K562 (cell line): ENCODE measurements around the gene NR3C1. TPM values are rescaled to one million over a fixed set of nuclear protein-coding genes. Genes with fewer than 3 reads are reported as not detected.

Experiments
- CTBP1 ChIP-seq: fragments of 450-650 bp; IDR thresholded peaks from 2 replicates; pipeline ENCODE4 v1.6.1; 2016; ENCODE audit warnings: borderline replicate concordance
- ETS2 ChIP-seq: IDR thresholded peaks from 2 replicates; pipeline ENCODE4 v1.6.1; 2016; ENCODE audit warnings: borderline replicate concordance, missing genetic modification characterization, mild to moderate bottlenecking, moderate library complexity, missing compliant biosample characterization; ENCODE audit not compliant: poor library complexity, severe bottlenecking
- EZH2 ChIP-seq: IDR thresholded peaks from 2 replicates; pipeline ENCODE4 v1.6.1; 2012; ENCODE audit warnings: low read depth, mild to moderate bottlenecking, inconsistent platforms, low read length, borderline replicate concordance
- HCFC1 ChIP-seq: IDR thresholded peaks from 2 replicates; pipeline ENCODE4 v1.6.1; 2012; ENCODE audit warnings: low read depth, low read length, improper control_type of control experiment
- HMG20A ChIP-seq: fragments of 450-650 bp; formaldehyde crosslinking; conservative IDR thresholded peaks from 2 replicates; pipeline ENCODE4 v1.4.0; 2020; ENCODE audit warnings: mild to moderate bottlenecking, mixed read lengths
- HMG20B ChIP-seq: fragments of 250-450 bp; sonication (Bioruptor Pico); IDR thresholded peaks from 2 replicates; pipeline ENCODE4 v1.5.0; 2021; ENCODE audit warnings: mild to moderate bottlenecking
- HMGN3 ChIP-seq: IDR thresholded peaks from 2 replicates; pipeline ENCODE4 v1.6.1; 2011; ENCODE audit warnings: borderline replicate concordance, low read depth, mild to moderate bottlenecking, mixed read lengths, low read length; ENCODE audit not compliant: insufficient read length; ENCODE audit errors: extremely low read depth
- ILK ChIP-seq: fragments of 450-650 bp; IDR thresholded peaks from 2 replicates; pipeline ENCODE4 v1.6.1; 2016; ENCODE audit warnings: missing genetic modification characterization, low read depth, mild to moderate bottlenecking, missing compliant biosample characterization, moderate library complexity, borderline replicate concordance
- JUND ChIP-seq, 2 experiments: IDR thresholded peaks; 2 replicates in 1 of 2; 3 replicates in 1 of 2; pipeline ENCODE4 v1.6.1; 2011; ENCODE audit warnings: borderline replicate concordance in 2 of 2, low read depth in 2 of 2, low read length in 2 of 2, improper control_type of control experiment in 1 of 2, missing biosample characterization in 1 of 2, missing genetic modification characterization in 1 of 2, missing genetic modification reagents in 1 of 2
- MAFG ChIP-seq: fragments of 450-650 bp; conservative IDR thresholded peaks from 2 replicates; pipeline ENCODE4 v1.6.1; 2016; ENCODE audit warnings: missing genetic modification characterization, missing compliant biosample characterization
- RBBP5 ChIP-seq: fragments of 200-600 bp; sonication (generic); IDR thresholded peaks from 2 replicates; pipeline ENCODE4 v1.6.1; 2012; ENCODE audit warnings: borderline replicate concordance, mild to moderate bottlenecking, low read length, control low read depth, inconsistent platforms; ENCODE audit not compliant: insufficient read depth, poor library complexity, severe bottlenecking
- ZNF274 ChIP-seq: IDR thresholded peaks from 2 replicates; pipeline ENCODE4 v1.6.1; 2011; ENCODE audit warnings: low read depth, mild to moderate bottlenecking, low read length, moderate library complexity, borderline replicate concordance
- ZNF695 ChIP-seq: fragments of 450-650 bp; formaldehyde crosslinking; IDR thresholded peaks from 2 replicates; pipeline ENCODE4 v1.4.0; 2020; ENCODE audit warnings: mild to moderate bottlenecking, moderate library complexity
- polyA plus RNA-seq, 8 experiments: library from polyadenylated mRNA; depleted of rRNA in 4 of 8; stranded (reverse) in 5 of 8; unstranded in 3 of 8; fragments of >200 nt; fragmentation: Nextera tagmentation in 2 of 8; fragmentation: Illumina TruSeq in 1 of 8; extraction: Ambion mirVana in 2 of 8; extraction: Trizol in 1 of 8; gene quantifications; 2 replicates each; pipeline versions ENCODE4 v1.2.1 to v1.2.3, GENCODE V29; 2011 to 2014; ENCODE audit warnings: inconsistent platforms in 1 of 8, missing spikeins in 1 of 8
- total RNA-seq, 7 experiments: library from RNA; depleted of rRNA in 6 of 7; stranded (reverse); fragments of >200 nt in 6 of 7; fragmentation: Illumina TruSeq in 2 of 7; extraction: Trizol in 2 of 7; gene quantifications; 2 replicates each; pipeline versions ENCODE4 v1.2.1 to v1.2.3, GENCODE V29; 2011 to 2021; ENCODE audit warnings: low replicate concordance in 1 of 7
- TF ChIP-seq, protein P1 (sequence below): fragments of 250-450 bp; sonication (Bioruptor Pico); IDR thresholded peaks from 2 replicates; pipeline ENCODE4 v1.5.1; 2021; ENCODE audit warnings: mild to moderate bottlenecking
- TF ChIP-seq, protein P2 (sequence below), 2 experiments: IDR thresholded peaks in 1 of 2; conservative IDR thresholded peaks in 1 of 2; 2 replicates each; pipeline ENCODE4 v1.6.1; 2016; ENCODE audit warnings: low read depth in 2 of 2, mild to moderate bottlenecking in 1 of 2, missing compliant biosample characterization in 1 of 2, missing genetic modification characterization in 1 of 2, moderate library complexity in 1 of 2
- TF ChIP-seq, protein P3 (sequence below): fragments of 450-650 bp; IDR thresholded peaks from 2 replicates; pipeline ENCODE4 v1.6.1; 2018; ENCODE audit not compliant: partially characterized antibody

Gene NR3C1
- total and polyA plus RNA-seq, 9 of the 15 experiments (the other 6 are each of a cell fraction or from before 2014, with no cell fraction given), result 8.2 to 36.0 (median 15.0) TPM

DNA sequence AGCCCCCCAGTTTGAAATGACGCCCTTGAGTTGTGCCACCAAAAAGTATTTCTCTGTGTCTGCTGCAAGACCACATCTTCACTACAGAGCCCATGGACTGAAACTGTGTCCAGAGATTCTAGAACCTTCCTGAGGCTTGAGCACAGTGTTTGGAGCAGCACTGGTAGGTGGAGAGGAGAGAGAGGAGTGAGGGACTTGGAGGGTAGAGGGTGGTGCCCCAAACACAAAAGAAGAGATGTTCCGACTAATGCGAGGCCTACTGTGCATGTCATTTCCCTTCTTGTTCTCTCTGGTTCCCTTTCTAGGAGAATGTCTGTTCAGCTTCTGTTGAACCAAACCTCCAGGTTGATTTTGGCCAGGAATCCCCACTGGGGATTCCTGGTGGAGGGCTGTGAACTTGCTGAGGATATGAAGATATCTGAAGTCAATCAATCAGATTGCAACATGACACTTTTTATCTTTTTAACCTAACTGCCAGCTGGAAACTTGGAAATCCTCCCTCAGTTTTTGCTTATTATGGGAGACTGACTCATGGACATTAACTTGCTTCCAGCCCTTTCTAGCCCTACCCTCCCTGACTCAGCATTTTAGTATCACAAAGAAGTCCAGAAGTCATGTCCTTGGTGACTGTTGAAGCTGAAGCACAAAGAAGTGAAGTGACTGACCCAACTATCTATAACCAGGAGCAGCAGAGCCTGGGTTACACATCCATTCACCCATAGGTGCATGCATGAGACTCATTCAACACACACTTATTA is 154.5 kb downstream of the NR3C1 start (continued):
- TF ChIP-seq HCFC1, result no peak
- TF ChIP-seq, protein P1, sequence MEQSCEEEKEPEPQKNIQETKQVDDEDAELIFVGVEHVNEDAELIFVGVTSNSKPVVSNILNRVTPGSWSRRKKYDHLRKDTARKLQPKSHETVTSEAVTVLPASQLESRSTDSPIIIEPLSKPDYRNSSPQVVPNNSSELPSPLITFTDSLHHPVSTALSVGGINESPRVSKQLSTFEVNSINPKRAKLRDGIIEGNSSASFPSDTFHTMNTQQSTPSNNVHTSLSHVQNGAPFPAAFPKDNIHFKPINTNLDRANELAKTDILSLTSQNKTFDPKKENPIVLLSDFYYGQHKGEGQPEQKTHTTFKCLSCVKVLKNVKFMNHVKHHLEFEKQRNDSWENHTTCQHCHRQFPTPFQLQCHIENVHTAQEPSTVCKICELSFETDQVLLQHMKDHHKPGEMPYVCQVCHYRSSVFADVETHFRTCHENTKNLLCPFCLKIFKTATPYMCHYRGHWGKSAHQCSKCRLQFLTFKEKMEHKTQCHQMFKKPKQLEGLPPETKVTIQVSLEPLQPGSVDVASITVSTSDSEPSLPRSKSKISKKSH (CRISPR knock-in tag), result no peak
- TF ChIP-seq, protein P2, sequence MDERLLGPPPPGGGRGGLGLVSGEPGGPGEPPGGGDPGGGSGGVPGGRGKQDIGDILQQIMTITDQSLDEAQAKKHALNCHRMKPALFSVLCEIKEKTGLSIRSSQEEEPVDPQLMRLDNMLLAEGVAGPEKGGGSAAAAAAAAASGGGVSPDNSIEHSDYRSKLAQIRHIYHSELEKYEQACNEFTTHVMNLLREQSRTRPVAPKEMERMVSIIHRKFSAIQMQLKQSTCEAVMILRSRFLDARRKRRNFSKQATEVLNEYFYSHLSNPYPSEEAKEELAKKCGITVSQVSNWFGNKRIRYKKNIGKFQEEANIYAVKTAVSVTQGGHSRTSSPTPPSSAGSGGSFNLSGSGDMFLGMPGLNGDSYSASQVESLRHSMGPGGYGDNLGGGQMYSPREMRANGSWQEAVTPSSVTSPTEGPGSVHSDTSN (CRISPR knock-in tag; IDR thresholded peaks at IDR 0.05; ENCODE audit: low read depth), result no peak
- TF ChIP-seq, protein P2 (tag; conservative IDR thresholded peaks at IDR 0.05; ENCODE audit: low read depth), result peak; percentile 67
- no peak for TF ChIP-seq ZNF695 (CRISPR knock-in tag)
- no peak for TF ChIP-seq ZNF274
- no peak for TF ChIP-seq RBBP5
- TF ChIP-seq CTBP1, result peak; percentile 48; the same call in 1 of the 2 replicates
- no peak for TF ChIP-seq ILK (tag)
- TF ChIP-seq ETS2 (tag), result no peak
- no peak for TF ChIP-seq EZH2
- TF ChIP-seq MAFG, result peak; percentile 100
- TF ChIP-seq JUND (IDR thresholded peaks at IDR 0.05; ENCODE audit: borderline replicate concordance, low read depth, low read length), result peak; percentile 93
- TF ChIP-seq JUND (tag; IDR thresholded peaks at IDR 0.05; ENCODE audit: borderline replicate concordance, low read depth, low read length), result peak; percentile 81; the same call in 2 of the 3 replicates
- TF ChIP-seq, protein P3, sequence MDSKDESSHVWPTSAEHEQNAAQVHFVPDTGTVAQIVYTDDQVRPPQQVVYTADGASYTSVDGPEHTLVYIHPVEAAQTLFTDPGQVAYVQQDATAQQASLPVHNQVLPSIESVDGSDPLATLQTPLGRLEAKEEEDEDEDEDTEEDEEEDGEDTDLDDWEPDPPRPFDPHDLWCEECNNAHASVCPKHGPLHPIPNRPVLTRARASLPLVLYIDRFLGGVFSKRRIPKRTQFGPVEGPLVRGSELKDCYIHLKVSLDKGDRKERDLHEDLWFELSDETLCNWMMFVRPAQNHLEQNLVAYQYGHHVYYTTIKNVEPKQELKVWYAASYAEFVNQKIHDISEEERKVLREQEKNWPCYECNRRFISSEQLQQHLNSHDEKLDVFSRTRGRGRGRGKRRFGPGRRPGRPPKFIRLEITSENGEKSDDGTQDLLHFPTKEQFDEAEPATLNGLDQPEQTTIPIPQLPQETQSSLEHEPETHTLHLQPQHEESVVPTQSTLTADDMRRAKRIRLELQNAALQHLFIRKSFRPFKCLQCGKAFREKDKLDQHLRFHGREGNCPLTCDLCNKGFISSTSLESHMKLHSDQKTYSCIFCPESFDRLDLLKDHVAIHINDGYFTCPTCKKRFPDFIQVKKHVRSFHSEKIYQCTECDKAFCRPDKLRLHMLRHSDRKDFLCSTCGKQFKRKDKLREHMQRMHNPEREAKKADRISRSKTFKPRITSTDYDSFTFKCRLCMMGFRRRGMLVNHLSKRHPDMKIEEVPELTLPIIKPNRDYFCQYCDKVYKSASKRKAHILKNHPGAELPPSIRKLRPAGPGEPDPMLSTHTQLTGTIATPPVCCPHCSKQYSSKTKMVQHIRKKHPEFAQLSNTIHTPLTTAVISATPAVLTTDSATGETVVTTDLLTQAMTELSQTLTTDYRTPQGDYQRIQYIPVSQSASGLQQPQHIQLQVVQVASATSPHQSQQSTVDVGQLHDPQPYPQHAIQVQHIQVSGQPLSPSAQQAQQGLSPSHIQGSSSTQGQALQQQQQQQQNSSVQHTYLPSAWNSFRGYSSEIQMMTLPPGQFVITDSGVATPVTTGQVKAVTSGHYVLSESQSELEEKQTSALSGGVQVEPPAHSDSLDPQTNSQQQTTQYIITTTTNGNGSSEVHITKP, result no peak
- no peak for TF ChIP-seq HMG20A (CRISPR knock-in tag)
- no peak for TF ChIP-seq HMG20B (CRISPR knock-in tag)
- TF ChIP-seq HMGN3, result no peak
